PC-3 (cell line): ENCODE measurements around the gene GALNT15.

Experiments
- EZH2 ChIP-seq: fragments of 300-600 bp; sonication (generic); IDR thresholded peaks from one replicate; pipeline ENCODE4 v1.6.1; 2017; ENCODE audit warnings: antibody characterized with exemption, mild to moderate bottlenecking, low read length; ENCODE audit not compliant: unreplicated experiment
- EZH2phosphoT487 ChIP-seq: fragments of 300-600 bp; sonication (generic); IDR thresholded peaks from 2 replicates; pipeline ENCODE4 v1.6.1; 2018; ENCODE audit warnings: mild to moderate bottlenecking, antibody characterized with exemption, low read length, borderline replicate concordance
- TF ChIP-seq, protein P1 (sequence below): fragments of 300-600 bp; sonication (generic); conservative IDR thresholded peaks from 2 replicates; pipeline ENCODE4 v1.5.1; 2017; ENCODE audit warnings: antibody characterized with exemption, low read depth, mild to moderate bottlenecking, low read length

DNA sequence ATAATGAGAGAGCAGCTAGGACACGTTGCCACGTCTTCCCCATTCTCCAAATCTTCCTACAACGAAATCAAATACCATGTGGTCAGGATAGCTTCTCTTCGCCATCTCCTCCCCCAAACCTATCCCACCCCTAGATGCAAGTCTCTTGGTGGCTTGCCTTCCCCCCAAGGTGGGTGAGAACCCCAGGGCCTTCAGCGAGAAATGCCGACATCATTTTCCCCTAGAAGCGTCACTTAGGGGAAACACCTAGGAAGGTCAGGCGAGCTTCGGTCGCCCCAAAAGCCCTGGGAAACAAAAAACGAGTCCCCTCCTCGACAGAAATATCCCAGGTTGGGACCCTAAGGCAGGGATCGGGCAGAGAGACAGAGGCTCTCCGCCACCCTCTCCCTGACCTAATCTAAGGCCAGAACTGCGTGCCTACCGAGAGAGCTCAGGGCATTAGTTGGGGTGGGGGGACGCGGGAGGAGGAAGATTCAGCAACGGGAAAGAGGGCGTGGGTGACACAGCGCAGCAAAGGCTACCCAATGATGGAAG lies 89.8 kb downstream of the GALNT15 start:
- TF ChIP-seq, protein P1, sequence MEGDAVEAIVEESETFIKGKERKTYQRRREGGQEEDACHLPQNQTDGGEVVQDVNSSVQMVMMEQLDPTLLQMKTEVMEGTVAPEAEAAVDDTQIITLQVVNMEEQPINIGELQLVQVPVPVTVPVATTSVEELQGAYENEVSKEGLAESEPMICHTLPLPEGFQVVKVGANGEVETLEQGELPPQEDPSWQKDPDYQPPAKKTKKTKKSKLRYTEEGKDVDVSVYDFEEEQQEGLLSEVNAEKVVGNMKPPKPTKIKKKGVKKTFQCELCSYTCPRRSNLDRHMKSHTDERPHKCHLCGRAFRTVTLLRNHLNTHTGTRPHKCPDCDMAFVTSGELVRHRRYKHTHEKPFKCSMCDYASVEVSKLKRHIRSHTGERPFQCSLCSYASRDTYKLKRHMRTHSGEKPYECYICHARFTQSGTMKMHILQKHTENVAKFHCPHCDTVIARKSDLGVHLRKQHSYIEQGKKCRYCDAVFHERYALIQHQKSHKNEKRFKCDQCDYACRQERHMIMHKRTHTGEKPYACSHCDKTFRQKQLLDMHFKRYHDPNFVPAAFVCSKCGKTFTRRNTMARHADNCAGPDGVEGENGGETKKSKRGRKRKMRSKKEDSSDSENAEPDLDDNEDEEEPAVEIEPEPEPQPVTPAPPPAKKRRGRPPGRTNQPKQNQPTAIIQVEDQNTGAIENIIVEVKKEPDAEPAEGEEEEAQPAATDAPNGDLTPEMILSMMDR = no peak
- TF ChIP-seq EZH2 (no peak), EZH2phosphoT487 (no peak)
